ENCODE data around the gene PCF11.
"Not testable (repeated sequence)": the region's sequence is repeated elsewhere in the genome, so short reads cannot be mapped to it uniquely, and the experiment has no call there.

The PCF11 gene

DNA sequence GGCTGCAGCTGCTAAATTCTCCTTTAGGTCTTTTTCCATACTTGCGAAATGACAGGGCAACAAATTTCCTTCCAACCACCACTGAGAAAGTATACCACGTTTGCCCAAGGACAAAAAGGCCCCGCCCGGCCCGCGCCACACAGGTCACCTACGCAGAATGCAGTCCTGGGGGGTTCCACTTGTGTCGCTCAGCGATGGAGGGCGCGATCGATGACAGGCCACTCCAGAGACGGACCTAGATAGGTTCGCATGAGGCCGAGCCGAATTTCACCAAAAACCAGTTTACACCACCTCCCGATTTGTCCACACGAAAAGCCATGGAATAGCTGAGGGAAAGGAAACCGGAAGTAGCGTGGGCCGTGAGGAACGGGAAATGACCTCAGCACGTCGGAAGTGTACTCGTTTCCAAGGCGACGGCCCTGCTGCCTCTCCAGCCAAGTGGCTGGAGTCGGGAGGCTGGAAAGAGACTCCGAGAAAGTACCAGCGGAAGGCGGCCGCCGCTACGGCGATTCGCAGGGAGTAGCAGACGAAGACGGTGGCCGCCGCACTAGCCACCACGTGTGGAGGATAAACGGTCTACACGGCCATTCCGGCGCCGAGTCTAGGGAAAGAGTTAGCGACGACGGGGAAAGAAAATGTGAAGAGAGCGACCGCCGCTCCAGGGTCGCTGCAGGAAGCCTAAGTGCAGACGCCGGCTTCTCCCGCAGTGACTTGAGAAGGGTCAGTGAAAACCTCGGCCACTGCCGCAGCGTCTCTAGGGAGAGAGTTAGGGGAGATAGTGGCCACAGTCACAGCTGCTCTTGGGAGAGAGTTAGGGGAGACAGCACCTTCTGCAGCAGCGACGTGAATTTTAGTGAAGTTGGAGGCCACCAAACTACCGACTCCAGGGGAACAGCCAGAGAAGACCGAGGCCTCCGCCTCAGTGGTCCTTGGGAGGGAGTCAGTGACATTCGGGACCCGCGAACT is 36.7 kb downstream of the PCF11 start, which contains the start of gene ANKRD42:
Gene ANKRD42, plus strand, starts transcription at position 398 of the 966 bp plus-strand sequence. CDS start 959 bp downstream, outside the sequence.
- peak; percentile 98 for DNase-seq (ENCODE audit: low spot score)

DNA sequence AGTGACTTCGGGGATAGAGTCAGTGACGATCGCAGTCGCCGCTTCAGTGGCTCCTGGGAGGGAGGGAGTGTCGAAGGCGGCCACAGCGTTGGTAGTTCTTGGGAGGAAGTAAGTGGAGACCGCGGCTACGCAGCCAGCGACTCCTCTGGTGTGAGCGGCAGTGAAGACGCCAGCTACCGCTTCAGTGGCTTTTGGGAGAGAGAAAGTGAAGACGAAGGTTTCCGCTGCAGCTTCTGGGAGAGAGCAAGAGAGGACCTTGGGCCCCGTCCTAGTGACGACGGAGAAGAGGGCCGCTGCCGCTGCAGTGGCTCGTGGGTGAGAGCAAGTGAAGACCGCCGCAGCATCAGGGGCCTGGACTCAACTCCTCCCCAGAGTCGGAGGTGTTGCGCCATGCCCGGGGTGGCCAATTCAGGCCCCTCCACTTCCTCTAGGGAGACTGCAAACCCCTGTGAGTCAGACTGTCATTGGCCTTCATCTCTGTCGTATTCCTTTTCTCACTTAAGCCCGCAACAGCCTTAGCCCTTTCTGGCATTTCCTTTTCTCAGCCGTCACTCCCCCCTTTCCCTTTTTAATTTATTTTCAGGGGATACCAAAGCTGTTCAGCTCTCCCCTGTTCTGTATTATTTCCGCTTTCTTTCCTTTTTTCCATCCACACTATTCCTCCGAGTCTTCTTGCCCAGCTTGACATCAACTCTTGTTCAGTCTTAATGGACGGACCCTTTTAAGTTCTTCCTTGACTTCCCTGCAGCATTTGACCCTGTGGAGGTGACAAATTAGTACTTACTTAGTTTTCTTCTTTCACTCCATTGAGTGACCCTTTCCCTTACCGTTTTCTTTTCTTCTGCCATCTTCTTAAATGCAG is 37.6 kb downstream of the PCF11 start:
- peak; percentile 45 for DNase-seq (ENCODE audit: low spot score)

DNA sequence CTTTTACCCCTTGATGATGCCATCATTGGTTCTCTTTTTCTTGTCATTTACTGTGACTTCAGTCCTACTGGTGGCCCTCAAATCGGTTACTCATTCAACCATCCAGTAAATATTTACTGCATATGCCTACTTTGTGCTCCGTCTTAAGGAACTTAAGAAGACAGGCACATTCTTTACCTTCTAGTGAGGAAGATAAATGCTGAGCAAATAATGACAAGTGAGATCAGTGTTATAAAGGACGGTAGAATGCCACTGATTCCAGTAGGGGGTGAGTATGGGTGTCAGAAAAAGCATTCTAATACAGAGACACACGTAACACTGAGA is 38.2 kb downstream of the PCF11 start:
- no peak for DNase-seq (ENCODE audit: low spot score)

DNA sequence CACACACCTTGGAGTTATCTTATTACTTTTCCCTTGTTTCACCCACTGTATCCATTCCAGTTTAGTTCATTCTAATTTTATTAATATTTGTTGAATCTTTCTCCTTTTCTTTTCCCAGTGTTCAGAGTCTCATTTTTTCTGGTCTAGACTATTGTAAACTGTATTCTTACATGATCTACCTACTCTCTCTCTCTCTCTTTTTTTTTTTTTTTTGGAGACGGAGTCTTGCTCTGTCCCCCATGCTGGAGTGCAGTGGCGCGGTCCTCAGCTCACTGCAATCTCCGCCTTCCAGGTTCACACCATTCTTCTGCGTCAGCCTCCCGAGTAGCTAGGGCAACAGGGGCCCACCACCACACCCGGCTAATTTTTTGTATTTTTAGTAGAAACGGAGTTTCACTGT is 38.7 kb downstream of the PCF11 start:
- no peak for DNase-seq (ENCODE audit: low spot score)

DNA sequence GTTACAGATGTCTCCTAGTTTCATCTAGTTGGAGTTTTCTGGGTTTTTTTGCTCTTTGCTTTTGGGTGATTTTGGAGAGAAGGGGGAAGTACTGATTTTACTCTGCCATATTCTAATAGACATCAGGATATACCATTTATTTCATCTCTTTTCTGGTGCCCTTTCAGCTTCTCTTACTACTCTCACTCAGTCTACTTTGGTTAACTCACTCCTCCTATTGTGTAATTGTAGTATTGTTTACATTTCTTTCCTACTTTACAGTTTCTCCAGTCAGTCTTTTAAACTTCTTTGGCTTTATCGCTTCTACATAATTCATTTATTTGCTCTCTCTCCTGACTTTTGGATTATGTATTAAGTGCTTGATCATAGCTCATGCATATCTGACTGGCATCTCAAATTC is 43.1 kb downstream of the PCF11 start:
- DNase-seq (ENCODE audit: low spot score): no peak

DNA sequence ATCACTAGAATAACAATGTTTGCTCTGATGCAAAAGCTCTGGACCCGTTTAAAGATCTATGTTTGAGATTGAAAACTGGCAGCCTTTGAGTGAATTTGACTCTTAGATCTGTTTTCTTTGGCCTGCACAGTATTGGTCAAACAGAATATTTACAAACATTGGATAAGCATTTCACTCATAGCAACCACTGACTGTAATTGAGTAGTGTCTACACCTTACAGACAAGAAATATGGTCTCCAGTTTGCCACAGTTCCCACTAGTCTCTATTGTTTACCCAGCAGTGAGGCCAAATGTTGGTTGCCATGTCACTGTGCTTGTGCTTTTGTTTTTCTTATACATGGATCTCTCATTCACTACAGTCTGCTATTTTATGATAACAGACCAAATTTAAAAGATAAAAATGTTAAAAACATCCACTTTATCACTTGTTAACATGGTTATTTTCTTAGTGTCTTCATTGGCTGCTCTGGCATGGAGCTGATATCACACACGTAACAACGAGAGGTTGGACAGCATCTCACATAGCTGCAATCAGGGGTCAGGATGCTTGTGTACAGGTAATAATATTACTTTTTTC is 48.8 kb downstream of the PCF11 start:
- DNase-seq (ENCODE audit: low spot score): no peak

DNA sequence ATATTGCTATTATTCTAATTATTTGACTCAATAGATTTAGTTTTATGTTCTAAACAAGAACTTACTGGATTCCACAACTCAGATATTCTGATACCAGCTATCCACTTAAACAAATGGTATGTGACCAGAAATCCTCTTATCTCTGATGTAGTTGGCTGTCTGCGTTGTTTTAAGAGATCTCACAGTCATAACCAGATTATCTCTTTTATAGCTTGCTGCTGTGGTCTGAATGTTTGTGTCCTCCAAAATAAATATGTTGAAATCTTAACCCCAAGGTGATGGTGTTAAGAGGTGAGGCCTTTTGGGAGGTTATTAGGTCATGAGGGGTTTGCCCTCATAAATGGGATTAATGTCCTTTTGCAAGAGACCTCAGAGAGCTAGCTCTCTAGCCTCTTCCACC is 49.3 kb downstream of the PCF11 start:
- DNase-seq (ENCODE audit: low spot score): no peak

DNA sequence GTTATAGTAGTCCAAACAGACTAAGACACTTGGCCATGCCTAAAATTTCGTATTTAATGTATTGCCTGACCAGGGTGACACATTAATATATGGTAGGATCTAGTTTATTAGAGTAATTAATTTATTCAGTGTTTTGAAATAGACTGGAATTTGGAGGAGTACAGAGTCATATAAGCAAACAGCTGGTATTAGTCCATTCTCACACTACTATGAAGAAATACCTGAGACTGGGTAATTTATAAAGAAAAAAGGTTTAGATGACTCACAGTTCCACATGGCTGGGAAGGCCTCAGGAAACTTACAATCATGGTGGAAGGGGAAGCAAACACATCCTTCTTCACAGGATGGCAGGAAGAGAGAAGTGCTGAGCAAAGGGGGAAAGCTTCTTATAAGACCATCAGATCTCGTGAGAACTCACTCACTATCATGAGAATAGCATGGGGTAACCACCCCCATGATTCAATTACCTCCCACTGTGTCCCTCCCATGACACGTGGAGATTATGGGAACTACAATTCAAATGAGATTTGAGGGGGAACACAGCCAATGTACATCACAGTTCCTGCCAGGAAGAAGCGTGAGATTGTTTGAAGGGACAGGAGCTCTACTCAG is 49.9 kb downstream of the PCF11 start:
- not testable (repeated sequence) for DNase-seq (ENCODE audit: low spot score)

DNA sequence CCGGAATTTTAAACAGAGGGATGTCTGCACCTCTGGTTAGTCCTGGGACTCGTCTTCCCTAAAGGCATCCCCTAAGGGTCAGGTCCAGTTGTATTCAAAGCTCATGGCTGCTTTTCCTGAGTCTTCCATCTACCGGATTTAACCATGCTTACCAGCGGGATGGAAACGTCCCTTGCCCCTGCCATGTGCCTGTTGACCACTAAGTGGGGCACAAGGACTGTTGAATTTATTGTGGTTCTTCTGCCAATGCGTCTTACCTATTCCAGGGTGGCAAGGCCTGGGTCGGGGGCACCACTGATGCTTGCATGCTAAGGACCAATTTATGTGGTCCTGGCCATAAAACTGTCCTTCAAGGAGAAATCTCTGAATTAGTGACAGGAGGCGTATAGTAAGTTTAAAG is 62.2 kb downstream of the PCF11 start:
- peak; percentile 9 for DNase-seq (ENCODE audit: low spot score)

DNA sequence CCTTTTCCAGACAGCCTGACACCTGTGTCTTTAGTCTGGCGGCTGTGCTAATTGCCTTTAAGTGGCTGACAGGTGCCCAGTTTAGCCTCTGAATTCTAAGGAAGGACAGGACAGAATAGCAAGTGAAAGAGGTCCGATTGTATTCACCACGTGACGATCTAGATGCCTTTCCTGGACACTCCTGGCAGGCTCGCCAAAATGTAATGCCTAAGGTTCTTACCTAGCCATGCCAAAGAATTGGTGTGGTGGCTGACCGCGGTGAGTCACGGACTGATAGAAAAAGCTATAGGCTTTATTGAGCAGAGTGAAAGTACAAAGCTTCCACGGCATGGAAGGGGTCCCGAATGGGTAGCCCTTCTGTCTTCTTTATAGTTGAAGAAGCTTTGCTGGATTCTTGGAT is 63.3 kb downstream of the PCF11 start:
- DNase-seq (ENCODE audit: low spot score): no peak

DNA sequence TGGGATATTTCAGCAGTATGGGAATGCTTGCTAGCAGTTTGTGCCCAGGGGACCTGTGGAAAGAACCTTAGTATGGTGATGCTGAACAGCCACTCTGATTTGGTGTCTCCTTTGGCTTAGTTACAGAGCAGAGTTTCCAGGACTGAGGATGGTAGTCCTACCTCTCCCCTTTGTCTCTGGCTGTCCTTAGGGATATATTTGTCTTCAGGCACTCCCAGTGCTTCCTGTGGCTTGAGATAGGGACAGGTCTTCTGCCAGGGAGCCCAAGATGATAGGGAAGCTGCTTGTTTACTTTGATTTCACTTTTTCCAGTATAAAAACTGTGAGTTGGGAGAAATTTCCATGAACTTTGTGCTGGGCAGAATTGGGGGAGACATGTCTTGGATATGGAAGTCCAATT is 64.8 kb downstream of the PCF11 start:
- DNase-seq (ENCODE audit: low spot score): no peak

DNA sequence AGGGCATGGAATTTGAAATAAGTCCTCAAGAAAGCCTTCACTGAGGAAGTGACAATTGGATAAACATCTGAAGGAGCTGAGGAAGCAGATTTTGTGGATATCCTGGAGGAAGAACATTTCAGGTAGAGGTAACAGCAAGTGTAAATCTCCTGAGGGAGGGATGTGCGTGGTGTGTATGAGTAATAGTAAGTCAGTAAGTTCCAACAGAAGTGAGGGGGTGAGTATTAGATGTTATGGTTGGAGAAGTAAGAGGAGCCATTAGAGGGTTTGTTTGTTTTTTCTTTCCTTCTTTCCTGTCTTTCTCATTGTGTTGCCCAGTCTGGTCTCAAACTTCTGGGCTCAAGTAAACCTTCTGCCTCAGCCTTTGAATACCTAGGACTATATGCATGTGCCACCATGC is 65.6 kb downstream of the PCF11 start:
- no peak for DNase-seq (ENCODE audit: low spot score)

DNA sequence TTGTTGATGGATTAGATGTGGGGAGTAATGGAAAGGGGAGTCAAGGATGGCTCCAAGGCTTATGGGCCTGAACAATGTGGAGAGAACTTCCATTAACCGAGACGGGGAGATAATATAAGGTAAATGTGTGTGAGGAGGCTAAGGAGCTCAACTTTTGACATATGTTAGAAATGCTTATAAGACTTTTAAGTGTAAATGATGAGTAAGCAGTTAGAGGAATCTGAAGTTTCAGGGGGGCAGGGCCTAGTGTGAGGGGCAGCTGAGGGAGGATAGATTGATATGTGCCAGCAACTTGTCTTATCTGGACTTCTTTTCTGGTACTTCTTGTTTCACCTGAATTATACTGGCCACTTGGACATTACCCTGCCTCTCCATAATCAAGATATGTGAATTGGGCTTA is 66.5 kb downstream of the PCF11 start:
- DNase-seq (ENCODE audit: low spot score): no peak

DNA sequence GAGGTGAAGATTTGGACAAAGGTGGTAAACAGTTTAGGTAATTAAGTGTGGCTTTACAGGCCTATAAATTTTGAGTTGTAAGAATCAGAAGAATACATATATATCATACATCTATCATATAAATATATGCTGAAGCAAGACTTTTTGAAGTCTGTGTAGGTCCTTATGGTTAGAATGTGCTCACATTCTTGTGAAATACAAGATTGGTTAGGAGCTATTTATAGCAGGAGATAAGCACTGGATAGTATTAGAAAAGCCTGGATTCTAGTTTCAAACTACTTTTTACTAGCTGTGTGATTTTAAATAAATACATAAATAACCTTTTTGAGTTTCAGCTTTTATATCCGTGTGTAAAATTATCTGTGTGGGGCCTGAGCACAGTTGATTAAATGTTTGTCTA is 78.9 kb downstream of the PCF11 start:
- DNase-seq (ENCODE audit: low spot score): no peak

Data from cerebellar cortex (tissue), 1 donor.